HG03565 (cell line): ENCODE measurements around the gene MELTF.

ENCODE experiments used
- ATAC-seq: cut with Tn5 transposase; IDR thresholded peaks from one replicate; pipeline ENCODE4 v1.9.1; 2021; ENCODE audit warnings: mild to moderate bottlenecking, moderate library complexity; ENCODE audit not compliant: unreplicated experiment

The MELTF gene

GRCh38 chr3:196969134-196969659 lies 60.4 kb downstream of the MELTF start:
- peak; percentile 19 for ATAC-seq

DNA sequence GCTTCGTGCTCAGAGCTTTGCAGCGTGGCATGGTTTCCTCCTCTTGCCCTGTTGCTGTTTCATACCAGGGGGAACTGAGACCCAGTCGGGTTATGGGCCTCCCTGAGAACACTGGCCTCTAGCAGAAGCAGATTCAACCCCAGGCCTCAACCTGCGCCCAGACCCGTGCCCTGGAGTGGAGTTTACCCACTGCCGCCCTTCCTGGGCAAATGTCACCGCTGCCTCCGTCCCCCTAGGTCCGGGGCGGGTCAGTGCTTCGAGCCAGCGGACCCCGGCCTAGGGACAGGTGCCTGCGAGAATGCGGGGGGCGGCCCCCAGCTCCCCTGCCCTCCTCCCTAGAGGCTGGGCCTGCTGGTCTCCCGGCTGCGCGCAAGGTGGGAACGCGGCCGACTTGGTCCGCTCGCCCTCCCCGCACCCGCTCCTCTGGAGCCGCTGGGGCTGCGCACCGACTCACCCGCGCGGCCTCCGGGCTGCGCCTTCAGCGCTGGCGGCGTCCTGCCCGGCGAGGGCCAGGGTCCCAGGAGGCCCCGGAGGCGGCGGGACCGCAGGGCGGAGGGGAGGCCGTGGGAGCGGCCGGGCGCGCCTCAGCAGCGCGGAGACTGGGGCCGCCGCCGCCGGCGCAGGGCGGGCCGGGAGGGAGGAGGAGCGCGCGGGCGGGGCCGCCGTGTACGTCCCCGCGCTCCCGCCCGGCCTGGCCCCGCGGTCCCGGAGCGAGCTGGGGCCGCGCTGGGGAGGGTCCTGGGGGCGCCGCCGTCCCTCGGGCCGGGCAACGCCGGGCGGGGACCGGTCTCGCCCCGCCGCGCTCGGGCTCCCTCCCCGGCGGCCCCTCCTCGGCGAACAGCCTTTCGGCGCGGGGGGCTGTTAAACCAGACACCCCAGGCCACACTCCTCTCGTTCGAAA lies 61.1 kb downstream of the MELTF start, which contains the start of gene PIGZ:
PIGZ (minus strand) TSS at position 601 of the 901 bp plus-strand sequence. CDS start 16,802 bp downstream, outside the sequence.
- ATAC-seq = peak; percentile 41

- ATAC-seq = no peak
Measured at GRCh38 chr3:196967412-196968232, 62.0 kb downstream of the MELTF start.

GRCh38 chr3:196966526-196967401 lies 62.9 kb downstream of the MELTF start:
- ATAC-seq = no peak

DNA sequence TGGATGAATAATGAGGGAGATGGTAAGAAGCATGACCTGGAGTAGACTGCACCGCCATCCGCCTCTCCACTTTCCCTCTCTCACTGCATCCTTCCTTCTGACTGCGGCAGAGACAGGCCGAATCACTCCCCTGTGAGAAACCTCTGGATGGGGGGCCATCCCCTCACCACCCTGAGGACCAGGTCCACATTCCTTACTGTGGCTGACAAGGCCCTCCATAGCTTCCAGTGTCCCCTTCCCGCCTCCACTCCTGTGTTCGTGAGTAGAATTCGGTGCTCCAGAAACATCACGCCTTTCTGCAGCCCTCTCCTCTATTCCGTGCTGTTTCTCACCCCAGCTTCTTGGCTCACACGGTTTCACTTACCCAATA lies 63.8 kb downstream of the MELTF start:
- ATAC-seq = no peak

DNA sequence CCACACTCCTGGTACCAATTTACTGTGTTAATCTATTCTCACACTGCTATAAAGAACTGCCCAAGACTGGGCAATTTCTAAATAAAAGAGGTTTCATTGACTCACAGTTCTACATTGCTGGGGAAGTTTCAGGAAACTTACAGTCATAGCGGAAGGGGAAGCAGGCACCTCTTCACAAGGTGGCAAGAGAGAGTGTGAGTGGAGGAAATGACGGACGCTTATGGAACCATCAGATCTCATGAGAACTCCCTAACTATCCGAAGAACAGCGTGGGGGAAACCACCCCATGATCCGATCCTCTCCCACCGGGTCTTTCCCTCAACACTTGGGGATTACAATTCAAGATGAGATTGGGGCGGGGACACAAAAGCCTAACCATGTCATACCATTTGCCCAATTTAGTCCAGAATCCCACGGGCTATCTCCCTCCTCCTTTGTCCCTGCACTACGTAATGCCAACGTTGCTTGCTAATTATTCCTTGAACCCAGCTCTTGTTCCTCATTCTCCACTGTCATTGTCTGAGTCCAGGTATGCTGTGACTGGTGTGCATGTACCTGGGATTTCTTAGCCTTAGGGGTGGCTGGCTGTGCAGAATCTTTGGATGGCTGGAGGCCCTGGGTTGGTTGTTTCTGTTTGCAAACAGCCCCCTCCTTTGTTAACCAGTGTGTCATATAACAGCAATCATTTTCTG lies 64.4 kb downstream of the MELTF start:
- no peak for ATAC-seq

DNA sequence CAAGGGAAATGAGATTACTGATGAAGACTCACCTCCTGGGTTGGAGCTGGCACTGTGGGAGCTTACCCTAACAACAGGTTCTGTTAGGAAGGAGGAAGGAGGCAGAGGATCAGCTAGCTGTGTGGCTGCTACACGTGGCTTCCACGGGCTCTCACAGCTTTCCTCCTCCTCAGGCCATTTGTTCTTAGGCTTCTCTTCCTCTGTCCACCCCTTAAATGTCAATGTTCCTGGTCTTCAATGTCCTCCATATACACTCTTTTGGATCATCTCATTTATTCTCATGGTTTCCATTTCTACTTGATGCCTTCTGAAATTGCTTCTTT lies 66.0 kb downstream of the MELTF start:
- ATAC-seq = no peak

- ATAC-seq = no peak
Measured at GRCh38 chr3:196962930-196963630, 66.5 kb downstream of the MELTF start.

DNA sequence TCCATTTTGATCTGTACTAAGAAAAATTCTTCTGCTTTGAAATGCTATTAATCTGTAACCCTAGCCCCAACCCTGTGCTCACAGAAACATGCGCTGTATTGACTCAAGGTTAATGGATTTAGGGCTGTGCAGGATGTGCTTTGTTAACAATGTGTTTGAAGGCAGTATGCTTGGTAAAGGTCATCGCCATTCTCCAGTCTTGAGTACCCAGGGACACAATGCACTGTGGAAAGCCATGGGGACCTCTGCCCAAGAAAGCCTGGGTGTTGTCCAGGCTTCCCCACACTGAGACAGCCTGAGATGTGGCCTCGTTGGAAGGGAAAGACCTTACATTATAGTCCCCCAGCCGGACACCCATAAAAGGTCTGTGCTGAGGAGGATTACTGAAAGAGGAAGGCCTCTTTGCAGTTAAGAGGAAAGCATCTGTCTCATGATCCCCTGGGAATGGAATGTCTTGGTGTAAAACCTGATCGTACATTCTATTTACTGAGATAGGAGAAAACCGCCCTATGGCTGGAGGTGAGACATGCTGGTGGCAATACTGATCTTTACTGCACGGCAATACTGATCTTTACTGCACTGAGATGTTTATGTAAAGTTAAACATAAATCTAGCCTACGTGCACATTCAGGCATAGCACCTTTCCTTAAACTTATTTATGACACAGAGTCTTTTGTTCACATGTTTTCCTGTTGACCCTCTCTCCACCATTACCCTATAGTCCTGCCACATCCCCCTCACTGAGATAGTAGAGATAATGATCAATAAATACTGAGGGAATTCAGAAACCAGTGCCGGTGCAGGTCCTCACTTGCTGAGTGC lies 67.3 kb downstream of the MELTF start:
- no peak for ATAC-seq

DNA sequence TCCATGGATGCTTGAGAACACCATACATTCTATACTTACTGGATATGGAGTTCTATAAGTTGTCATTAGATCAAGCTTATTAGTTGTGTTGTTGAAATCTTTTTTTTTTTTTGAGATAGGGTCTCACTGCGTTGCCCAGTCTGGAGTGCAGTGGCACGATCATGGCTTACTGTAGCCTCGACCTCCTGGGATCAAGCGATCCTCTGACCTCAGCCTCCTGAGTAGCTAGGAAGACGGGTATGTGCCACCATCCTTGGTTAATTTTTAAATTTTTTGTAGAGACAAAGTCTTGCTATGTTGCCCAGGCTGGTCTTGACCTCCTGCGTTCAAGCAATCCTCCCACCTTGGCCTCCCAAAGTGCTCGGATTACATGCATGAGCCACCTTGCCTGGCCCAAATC lies 74.8 kb downstream of the MELTF start:
- ATAC-seq = no peak
